Aorta (tissue), 5 donors: ENCODE results near the gene RABGAP1L. TPM values are rescaled to one million over a fixed set of nuclear protein-coding genes. Genes with fewer than 3 reads are reported as not detected.

ENCODE experiments used
- ATAC-seq: fragments of 200-7000 bp; cut with Tn5 transposase; one replicate; pipeline ENCODE4 v1.9.1; 2022; ENCODE audit warnings: moderate library complexity; ENCODE audit not compliant: low FRiP score
- DNase-seq, 2 donors: peaks; one replicate each; pipeline ENCODE4 v3.0.0-alpha.2; 2020
- H3K27ac ChIP-seq, 2 donors: one replicate each; pipeline ENCODE4 v1.5.1; 2013; ENCODE audit warnings: low read length in 2 of 2, mild to moderate bottlenecking in 2 of 2, moderate library complexity in 2 of 2, control low read depth in 1 of 2, inconsistent platforms in 1 of 2, low read depth in 1 of 2
- H3K27me3 ChIP-seq, 2 donors: one replicate each; pipeline ENCODE4 v1.6.1; 2013; ENCODE audit warnings: control low read depth in 1 of 2, low read length in 1 of 2, mild to moderate bottlenecking in 1 of 2, moderate library complexity in 1 of 2; ENCODE audit not compliant: insufficient read depth in 2 of 2, control insufficient read depth in 1 of 2
- H3K36me3 ChIP-seq, 2 donors: one replicate each; pipeline ENCODE4 v1.6.1; 2013; ENCODE audit warnings: control low read depth in 1 of 2, low read length in 1 of 2, mild to moderate bottlenecking in 1 of 2; ENCODE audit not compliant: insufficient read depth in 2 of 2, control insufficient read depth in 1 of 2
- H3K4me1 ChIP-seq, 2 donors: one replicate each; pipeline ENCODE4 v1.6.1; 2013; ENCODE audit warnings: low read length in 2 of 2, control low read depth in 1 of 2, mild to moderate bottlenecking in 1 of 2, moderate library complexity in 1 of 2; ENCODE audit not compliant: insufficient read depth in 2 of 2, control insufficient read depth in 1 of 2
- H3K4me3 ChIP-seq, 2 donors: one replicate each; pipeline ENCODE4 v1.5.1; 2013; ENCODE audit warnings: low read length in 2 of 2, control low read depth in 1 of 2, mild to moderate bottlenecking in 1 of 2
- H3K9me3 ChIP-seq: one replicate; pipeline ENCODE4 v1.6.1; 2013; ENCODE audit warnings: mild to moderate bottlenecking, low read length; ENCODE audit not compliant: control insufficient read depth
- WGBS, 2 donors: extraction: QIAGEN DNeasy Blood & Tissue Kit; methylation state at CpG; one replicate each; pipeline ENCODE4 v1.1.7; 2013; 5-methylcytosine and 5-hydroxymethylcytosine counted together
- intact Hi-C, 2 donors: fragments of 100-400 bp; cut with DNase I; formaldehyde crosslinking; loops; one replicate each; pipeline versions ENCODE4 v1.14.2 to v1.15.0; 2022
- polyA plus RNA-seq, 2 donors: library from polyadenylated mRNA; stranded (reverse); fragments of 200-250 nt; gene quantifications; one replicate each; pipeline ENCODE4 v1.2.3, GENCODE V29; 2013
- total RNA-seq, 2 donors: library from RNA; stranded (reverse); fragmentation: NEBNext Ultra II Directional; extraction: Animal tissue kit (Norgen Biotek cat#: 25700); gene quantifications; one replicate each; pipeline ENCODE4 v1.2.1, GENCODE V29; 2021
- donor health status: healthy with polysubstance abuse.
- donor health status: Bipolar disorder and iron deficiency.
- donor health status: DM: no; HTN: no; CAD: no.
- donor health status: DM: no; HTN: no; CAD: no.
- donor health status: DM: yes; HTN: yes; CAD: no.

RABGAP1L gene
- total and polyA plus RNA-seq, 4 donors: 14.8 to 56.4 (median 38.4) TPM

GRCh38 chr1:174964261-174964971, 805.1 kb downstream of the RABGAP1L start:
- Histone ChIP-seq H3K36me3 (no peaks in the 10 kb centered on the region), H3K27me3 (no peaks in the 10 kb centered on the region), H3K4me1 (peaks cover 0 to 7% of the 10 kb centered on the region in 2 donors), H3K9me3 (no peaks in the 10 kb centered on the region), H3K27ac (peak overlapping the region in 1 of 2 donors; percentile 33), H3K4me3 (no peak overlapping the region)
- 23 to 30% methylated on average over 6 of the region's 6 CpGs for WGBS, 2 donors
- DNase-seq: no peak
- intact Hi-C loops: no loop called here
- peak; percentile 70 for ATAC-seq

GRCh38 chr1:174964972-174965361, 805.6 kb downstream of the RABGAP1L start:
- ATAC-seq (peak; percentile 59), DNase-seq (no peak)
- Histone ChIP-seq H3K36me3 (no peaks in the 10 kb centered on the region), H3K9me3 (no peaks in the 10 kb centered on the region), H3K4me1 (peaks cover 0 to 7% of the 10 kb centered on the region in 2 donors), H3K27me3 (no peaks in the 10 kb centered on the region), H3K4me3 (no peak overlapping the region), H3K27ac (peak overlapping the region in 1 of 2 donors; percentile 67)
- intact Hi-C loops: no loop called here
- WGBS, 2 donors: 57 to 60% methylated on average over 1 of the region's 1 CpG

GRCh38 chr1:174965362-174966007, 806.2 kb downstream of the RABGAP1L start:
- no peaks in the 10 kb centered on the region for H3K36me3 ChIP-seq
- H3K4me3 ChIP-seq: no peak overlapping the region
- H3K27ac ChIP-seq: peak overlapping the region; percentile 21 to 67
- no peaks in the 10 kb centered on the region for H3K9me3 ChIP-seq
- no peaks in the 10 kb centered on the region for H3K27me3 ChIP-seq
- H3K4me1 ChIP-seq: peaks cover 0 to 7% of the 10 kb centered on the region in 2 donors
- DNase-seq (peak in 1 of 2 donors; percentile 61), ATAC-seq (peak; percentile 71)
- 72 to 74% methylated on average over 3 of the region's 3 CpGs for WGBS, 2 donors
- intact Hi-C loops: no loop called here

- ATAC-seq (no peak), DNase-seq (no peak)
- Histone ChIP-seq H3K27me3 (no peaks in the 10 kb centered on the region), H3K9me3 (no peaks in the 10 kb centered on the region), H3K4me3 (no peak overlapping the region), H3K27ac (no peak overlapping the region), H3K4me1 (peaks cover 0 to 7% of the 10 kb centered on the region in 2 donors), H3K36me3 (no peaks in the 10 kb centered on the region)
- 43 to 65% methylated on average over 1 of the region's 1 CpG for WGBS, 2 donors
- intact Hi-C loops: no loop called here
These were observed 806.8 kb downstream of the RABGAP1L start for GRCh38 chr1:174966008-174966572.

GRCh38 chr1:174967845-174968705, 808.8 kb downstream of the RABGAP1L start:
- no peak for ATAC-seq
- H3K4me1 ChIP-seq: peaks cover 0 to 7% of the 10 kb centered on the region in 2 donors

GRCh38 chr1:174968750-174969244, 809.5 kb downstream of the RABGAP1L start:
- Histone ChIP-seq H3K4me3 (no peak overlapping the region), H3K27ac (peak overlapping the region in 1 of 2 donors; percentile 35), H3K27me3 (no peaks in the 10 kb centered on the region), H3K4me1 (peaks cover 0 to 7% of the 10 kb centered on the region in 2 donors), H3K9me3 (no peaks in the 10 kb centered on the region), H3K36me3 (no peaks in the 10 kb centered on the region)
- intact Hi-C loops: no loop called here
- DNase-seq (no peak), ATAC-seq (no peak)
- WGBS, 2 donors: 53 to 61% methylated on average over 5 of the region's 5 CpGs

More at GRCh38 chr1:174967845-174968705, 808.8 kb downstream of the RABGAP1L start:
- WGBS, 2 donors: 63 to 68% methylated on average over 4 of the region's 4 CpGs
- Histone ChIP-seq H3K27me3 (no peaks in the 10 kb centered on the region), H3K4me3 (no peak overlapping the region), H3K9me3 (no peaks in the 10 kb centered on the region), H3K27ac (no peak overlapping the region), H3K36me3 (no peaks in the 10 kb centered on the region)
- DNase-seq: no peak
- intact Hi-C loops: no loop called here

GRCh38 chr1:174969977-174970376, 810.7 kb downstream of the RABGAP1L start:
- Histone ChIP-seq H3K4me3 (no peak overlapping the region), H3K27ac (no peak overlapping the region), H3K4me1 (peaks cover 0 to 5% of the 10 kb centered on the region in 2 donors), H3K9me3 (no peaks in the 10 kb centered on the region), H3K36me3 (peaks cover 0 to 2% of the 10 kb centered on the region in 2 donors), H3K27me3 (no peaks in the 10 kb centered on the region)
- WGBS, 2 donors: 86 to 95% methylated on average over 1 of the region's 1 CpG
- ATAC-seq: no peak
- no peak for DNase-seq
- intact Hi-C loops: no loop called here

- Histone ChIP-seq H3K27me3 (no peaks in the 10 kb centered on the region), H3K4me1 (no peaks in the 10 kb centered on the region), H3K27ac (no peak overlapping the region), H3K4me3 (no peak overlapping the region), H3K9me3 (no peaks in the 10 kb centered on the region), H3K36me3 (peaks cover 0 to 2% of the 10 kb centered on the region in 2 donors)
- no peak for ATAC-seq
- intact Hi-C loops: no loop called here
- no peak for DNase-seq
These were observed 812.1 kb downstream of the RABGAP1L start for GRCh38 chr1:174971466-174971865.
